HCT116 (cell line): Measurements from ENCODE around the gene HORMAD2. TPM values are rescaled to one million over a fixed set of nuclear protein-coding genes. Genes with fewer than 3 reads are reported as not detected.

Experiments used
- ATAC-seq: fragments of 200-7000 bp; cut with Tn5 transposase; 2 replicates; pipeline ENCODE4 v1.9.1; 2020; ENCODE audit warnings: mild to moderate bottlenecking, moderate library complexity
- BruUV-seq: library from RNA; stranded (reverse); fragments of 400-500 nt; replicated peaks from 2 replicates; lab custom pipeline; 2021; lab: Mats Ljungman, UMichigan
- CTCF ChIA-PET: fragments of 300-600 bp; sonication (Branson Sonifier 250); formaldehyde crosslinking; loops from one replicate; lab custom pipeline; 2021; ENCODE audit warnings: antibody characterized with exemption; lab: Charles Lee
- POLR2A ChIA-PET: fragments of 300-600, 350-600 bp; sonication (Branson Sonifier 250); formaldehyde crosslinking; loops from one replicate; lab custom pipeline; 2021; ENCODE audit warnings: antibody characterized with exemption; lab: Charles Lee
- RAD21 ChIA-PET, 2 experiments: fragments of 300-600 bp; sonication (Branson Sonifier 250); formaldehyde crosslinking; loops; one replicate each; lab custom pipeline; 2023; ENCODE audit warnings: low total read pairs in 2 of 2; ENCODE audit not compliant: uncharacterized antibody in 2 of 2, unreplicated experiment in 2 of 2, low non-redundant PET in 1 of 2; lab: Charles Lee
- DNase-seq: peaks from one replicate; pipeline ENCODE4 v3.0.0-alpha.2; 2010; ENCODE audit warnings: low read depth, low spot score
- H2AFZ ChIP-seq: fragments of 200-600 bp; shearing (Covaris generic), sonication (generic); 2 replicates; pipeline ENCODE4 v1.6.1; 2017; ENCODE audit warnings: low read depth, mixed run types, mixed read lengths, antibody characterized with exemption, low read length; ENCODE audit not compliant: poor library complexity, severe bottlenecking
- H3K27ac ChIP-seq: 2 replicates; pipeline ENCODE4 v1.5.1; 2012; ENCODE audit warnings: low read depth, low read length
- H3K27me3 ChIP-seq: fragments of 200-600 bp; sonication (generic); 2 replicates; pipeline ENCODE4 v1.6.1; 2016; ENCODE audit warnings: mixed run types, low read length, mixed read lengths; ENCODE audit not compliant: insufficient read depth
- H3K36me3 ChIP-seq, 2 experiments: fragments of 200-500 bp in 1 of 2; fragments of 200-600 bp in 1 of 2; sonication (Bioruptor generic) in 1 of 2; sonication (generic) in 1 of 2; 2 replicates each; pipeline versions ENCODE4 v1.5.1 to v1.6.1; 2014 to 2016; ENCODE audit warnings: low read length in 2 of 2, inconsistent platforms in 1 of 2, mixed read lengths in 1 of 2, mixed run types in 1 of 2; ENCODE audit not compliant: insufficient read depth in 2 of 2, control insufficient read depth in 1 of 2
- H3K4me1 ChIP-seq, 2 experiments: fragments of 200-600 bp in 1 of 2; sonication (generic) in 1 of 2; 2 replicates each; pipeline versions ENCODE4 v1.5.1 to v1.6.1; 2012 to 2017; ENCODE audit warnings: low read length in 2 of 2, inconsistent platforms in 1 of 2, mild to moderate bottlenecking in 1 of 2, mixed read lengths in 1 of 2, mixed run types in 1 of 2, moderate library complexity in 1 of 2; ENCODE audit not compliant: insufficient read depth in 2 of 2, control insufficient read depth in 1 of 2
- H3K4me2 ChIP-seq: fragments of 200-600 bp; sonication (generic); 2 replicates; pipeline ENCODE4 v1.6.1; 2017; ENCODE audit warnings: mixed run types, low read length, mixed read lengths
- H3K4me3 ChIP-seq, 2 experiments: fragments of 200-600 bp in 1 of 2; sonication (generic) in 1 of 2; replicated peaks in 1 of 2; 2 replicates each; pipeline ENCODE4 v1.5.1; 2011 to 2016; ENCODE audit warnings: low read length in 2 of 2, control low read depth in 1 of 2, low read depth in 1 of 2, mild to moderate bottlenecking in 1 of 2, mixed read lengths in 1 of 2, mixed run types in 1 of 2
- H3K79me2 ChIP-seq: fragments of 200-600 bp; sonication (generic); 2 replicates; pipeline ENCODE4 v1.6.1; 2017; ENCODE audit warnings: mild to moderate bottlenecking, mixed run types, low read length, moderate library complexity, mixed read lengths; ENCODE audit not compliant: insufficient read depth
- H3K9ac ChIP-seq: fragments of 200-600 bp; sonication (generic); 2 replicates; pipeline ENCODE4 v1.6.1; 2016; ENCODE audit warnings: low read length, mixed read lengths
- H3K9me2 ChIP-seq: fragments of 200-600 bp; sonication (generic), shearing (Covaris generic); 2 replicates; pipeline ENCODE4 v1.6.1; 2017; ENCODE audit warnings: mixed run types, mild to moderate bottlenecking, moderate library complexity; ENCODE audit not compliant: insufficient read depth
- H3K9me3 ChIP-seq, 2 experiments: fragments of 200-500 bp in 1 of 2; fragments of 200-600 bp in 1 of 2; sonication (Bioruptor generic) in 1 of 2; sonication (generic) in 1 of 2; 2 replicates each; pipeline ENCODE4 v1.6.1; 2014 to 2017; ENCODE audit warnings: low read length in 2 of 2, mixed read lengths in 2 of 2, inconsistent platforms in 1 of 2, low read depth in 1 of 2, mild to moderate bottlenecking in 1 of 2, mixed run types in 1 of 2, moderate library complexity in 1 of 2; ENCODE audit not compliant: control insufficient read depth in 1 of 2, insufficient read depth in 1 of 2
- H4K20me1 ChIP-seq: fragments of 200-600 bp; sonication (generic), shearing (Covaris generic); 2 replicates; pipeline ENCODE4 v1.6.1; 2017; ENCODE audit warnings: mixed run types, mild to moderate bottlenecking, moderate library complexity; ENCODE audit not compliant: insufficient read depth
- ATF3 ChIP-seq: IDR thresholded peaks from 2 replicates; pipeline ENCODE4 v1.6.1; 2012
- CBX3 ChIP-seq: IDR thresholded peaks from 2 replicates; pipeline ENCODE4 v1.6.1; 2012; ENCODE audit warnings: low read depth
- CTCF ChIP-seq, 3 experiments: fragments of 200-600 bp in 1 of 3; sonication (generic) in 1 of 3; IDR thresholded peaks in 2 of 3; conservative IDR thresholded peaks in 1 of 3; 2 replicates each; pipeline ENCODE4 v1.5.1; 2012 to 2017; ENCODE audit warnings: low read depth in 2 of 3, low read length in 2 of 3, antibody characterized with exemption in 1 of 3, borderline replicate concordance in 1 of 3, control low read depth in 1 of 3, mild to moderate bottlenecking in 1 of 3, mixed read lengths in 1 of 3, mixed run types in 1 of 3, moderate library complexity in 1 of 3; ENCODE audit not compliant: insufficient read depth in 1 of 3
- EGR1 ChIP-seq: IDR thresholded peaks from 2 replicates; pipeline ENCODE4 v1.6.1; 2012; ENCODE audit warnings: low read depth
- ELF1 ChIP-seq: IDR thresholded peaks from 2 replicates; pipeline ENCODE4 v1.6.1; 2012; ENCODE audit warnings: low read depth, borderline replicate concordance
- EZH2 ChIP-seq: fragments of 200-600 bp; sonication (generic); IDR thresholded peaks from 2 replicates; pipeline ENCODE4 v1.6.1; 2017; ENCODE audit warnings: antibody characterized with exemption, mixed run types
- EZH2phosphoT487 ChIP-seq: fragments of 200-600 bp; IDR thresholded peaks from 2 replicates; pipeline ENCODE4 v1.6.1; 2018; ENCODE audit warnings: antibody characterized with exemption, borderline replicate concordance
- FOSL1 ChIP-seq: IDR thresholded peaks from 2 replicates; pipeline ENCODE4 v1.6.1; 2012; ENCODE audit warnings: low read depth
- JUND ChIP-seq: IDR thresholded peaks from 2 replicates; pipeline ENCODE4 v1.6.1; 2012
- MAX ChIP-seq: IDR thresholded peaks from 2 replicates; pipeline ENCODE4 v1.6.1; 2012
- POLR2A ChIP-seq: IDR thresholded peaks from 2 replicates; pipeline ENCODE4 v1.7.0; 2011; ENCODE audit warnings: borderline replicate concordance; ENCODE audit not compliant: insufficient read depth, insufficient read length; ENCODE audit errors: extremely low read depth
- POLR2AphosphoS5 ChIP-seq: IDR thresholded peaks from 2 replicates; pipeline ENCODE4 v1.6.1; 2011; ENCODE audit warnings: mild to moderate bottlenecking, low read depth, low read length, moderate library complexity
- RAD21 ChIP-seq: IDR thresholded peaks from 2 replicates; pipeline ENCODE4 v1.6.1; 2012; ENCODE audit warnings: low read depth, mild to moderate bottlenecking
- SIN3A ChIP-seq: IDR thresholded peaks from 2 replicates; pipeline ENCODE4 v1.6.1; 2012; ENCODE audit warnings: low read depth
- TCF7L2 ChIP-seq: IDR thresholded peaks from 2 replicates; pipeline ENCODE4 v1.7.0; 2011; ENCODE audit warnings: borderline replicate concordance, inconsistent platforms; ENCODE audit not compliant: insufficient read depth, insufficient read length; ENCODE audit errors: extremely low read depth
- YY1 ChIP-seq: IDR thresholded peaks from 2 replicates; pipeline ENCODE4 v1.6.1; 2011; ENCODE audit warnings: low read length, low read depth, moderate library complexity, mild to moderate bottlenecking; ENCODE audit not compliant: insufficient replicate concordance; ENCODE audit errors: extremely low read depth
- ZBTB33 ChIP-seq: IDR thresholded peaks from 2 replicates; pipeline ENCODE4 v1.6.1; 2011; ENCODE audit warnings: mild to moderate bottlenecking, low read length, moderate library complexity; ENCODE audit not compliant: insufficient replicate concordance; ENCODE audit errors: extremely low read depth
- ZFX ChIP-seq: fragments of 450-650 bp; IDR thresholded peaks from 2 replicates; pipeline ENCODE4 v1.6.1; 2017
- ZNF274 ChIP-seq: fragments of 200-500 bp; sonication (Bioruptor generic); IDR thresholded peaks from 2 replicates; pipeline ENCODE4 v1.6.1; 2014; ENCODE audit warnings: mild to moderate bottlenecking, low read depth, low read length, inconsistent platforms
- intact Hi-C: fragments of 100-400 bp; cut with micrococcal nuclease; formaldehyde crosslinking; loops from 2 replicates; pipeline ENCODE4 v1.10.0; 2022
- total RNA-seq: library from RNA; stranded (reverse); gene quantifications from one replicate; pipeline ENCODE4 v1.2.1, GENCODE V29; 2021; ENCODE audit not compliant: unreplicated experiment

The HORMAD2 gene
- total RNA-seq, 1 experiment from 2014 or later = not detected

GRCh38 chr22:30078320-30079311, 1.6 kb upstream of the HORMAD2 start:
- no peaks in the 10 kb centered on the region for H4K20me1 ChIP-seq
- ChIA-PET RAD21 (interaction anchor here in 1 of 2 experiments (0.7 kb wide), 1 partner anchor 378 kb away, joined by 6 read pairs; no protein-coding TSS in a partner anchor), POLR2A (no interaction called here), CTCF (interaction anchor here (0.7 to 2.6 kb wide), 3 partner anchors 10 to 305 kb away, joined by 5 to 12 read pairs (median 5); no protein-coding TSS in a partner anchor)
- no peak for DNase-seq
- H3K4me1 ChIP-seq = no peaks in the 10 kb centered on the region
- H3K36me3 ChIP-seq = no peaks in the 10 kb centered on the region
- no peak overlapping the region for H3K4me2 ChIP-seq
- H3K27me3 ChIP-seq = peaks cover 21% of the 10 kb centered on the region
- no peaks in the 10 kb centered on the region for H3K79me2 ChIP-seq
- H2AFZ ChIP-seq = no peak overlapping the region
- ATAC-seq = no peak
- no peaks in the 10 kb centered on the region for H3K9me3 ChIP-seq
- H3K27ac ChIP-seq = no peak overlapping the region
- BruUV-seq = no TSS peak
- intact Hi-C loops = no loop called here
- H3K9ac ChIP-seq = no peak overlapping the region
- no peak overlapping the region for H3K4me3 ChIP-seq
- no peak for TF ChIP-seq CTCF (IDR thresholded peaks at IDR 0.05 in 2 of 3, conservative IDR thresholded peaks at IDR 0.05 in 1 of 3; ENCODE audit: borderline replicate concordance in 1 of 3, insufficient read depth in 1 of 3, low read depth in 2 of 3, low read length in 2 of 3)
- no peak for TF ChIP-seq EGR1
- TF ChIP-seq EZH2 = no peak
- TF ChIP-seq ZFX = no peak
- TF ChIP-seq POLR2AphosphoS5 = no peak
- TF ChIP-seq TCF7L2 = no peak
- no peak for TF ChIP-seq POLR2A
- no peak for TF ChIP-seq FOSL1
- no peak for TF ChIP-seq JUND
- TF ChIP-seq ELF1 = no peak
- TF ChIP-seq EZH2phosphoT487 = no peak
- TF ChIP-seq ZNF274 = no peak
- no peak for TF ChIP-seq ATF3
- TF ChIP-seq RAD21 = no peak
- TF ChIP-seq ZBTB33 = no peak
- no peak for TF ChIP-seq YY1
- TF ChIP-seq CBX3 = no peak
- TF ChIP-seq MAX = no peak
- no peak for TF ChIP-seq SIN3A
- H3K9me2 ChIP-seq = no peaks in the 10 kb centered on the region
